Liver (tissue), 3 donors: Measurements from ENCODE around the gene WIPF1.

Source experiments
- EGR1 ChIP-seq, 2 donors: IDR thresholded peaks; 2 replicates each; pipeline ENCODE4 v1.6.1; 2016 to 2018; ENCODE audit warnings: antibody characterized with exemption in 2 of 2, low read depth in 2 of 2
- FOXA1 ChIP-seq: IDR thresholded peaks from 2 replicates; pipeline ENCODE4 v1.6.1; 2016; ENCODE audit warnings: antibody characterized with exemption
- GABPA ChIP-seq, 2 donors: IDR thresholded peaks in 1 of 2; conservative IDR thresholded peaks in 1 of 2; 2 replicates each; pipeline ENCODE4 v1.6.1; 2016; ENCODE audit warnings: antibody characterized with exemption in 2 of 2, mild to moderate bottlenecking in 1 of 2, moderate library complexity in 1 of 2
- JUND ChIP-seq, 2 donors: IDR thresholded peaks; 2 replicates each; pipeline ENCODE4 v1.6.1; 2016; ENCODE audit warnings: antibody characterized with exemption in 2 of 2
- MAX ChIP-seq: IDR thresholded peaks from 2 replicates; pipeline ENCODE4 v1.6.1; 2016; ENCODE audit warnings: antibody characterized with exemption
- NR2F2 ChIP-seq: IDR thresholded peaks from 2 replicates; pipeline ENCODE4 v1.6.1; 2016; ENCODE audit warnings: antibody characterized with exemption
- RAD21 ChIP-seq, 2 donors: IDR thresholded peaks; 2 replicates each; pipeline ENCODE4 v1.6.1; 2016; ENCODE audit warnings: antibody characterized with exemption in 2 of 2, mild to moderate bottlenecking in 2 of 2
- REST ChIP-seq: IDR thresholded peaks from 2 replicates; pipeline ENCODE4 v1.6.1; 2016; ENCODE audit warnings: antibody characterized with exemption, mild to moderate bottlenecking
- RXRA ChIP-seq, 2 donors: IDR thresholded peaks; 2 replicates each; pipeline ENCODE4 v1.6.1; 2017 to 2018; ENCODE audit warnings: antibody characterized with exemption in 2 of 2, mild to moderate bottlenecking in 1 of 2
- TAF1 ChIP-seq: conservative IDR thresholded peaks from 2 replicates; pipeline ENCODE4 v1.6.1; 2016; ENCODE audit warnings: antibody characterized with exemption, mild to moderate bottlenecking
- YY1 ChIP-seq: IDR thresholded peaks from 2 replicates; pipeline ENCODE4 v1.6.1; 2016; ENCODE audit warnings: antibody characterized with exemption, mild to moderate bottlenecking
- ZBTB33 ChIP-seq: IDR thresholded peaks from 2 replicates; pipeline ENCODE4 v1.6.1; 2016; ENCODE audit warnings: antibody characterized with exemption
- TF ChIP-seq, protein P1 (sequence below): fragments of 150-350 bp; IDR thresholded peaks from 2 replicates; pipeline ENCODE4 v1.5.1; 2017; ENCODE audit warnings: improper control_type of control experiment, low read depth, low read length; ENCODE audit not compliant: missing input control
- TF ChIP-seq, protein P2 (sequence below): IDR thresholded peaks from 2 replicates; pipeline ENCODE4 v1.6.1; 2016; ENCODE audit warnings: antibody characterized with exemption
- donor health status: healthy.
- donor health status: healthy.

DNA sequence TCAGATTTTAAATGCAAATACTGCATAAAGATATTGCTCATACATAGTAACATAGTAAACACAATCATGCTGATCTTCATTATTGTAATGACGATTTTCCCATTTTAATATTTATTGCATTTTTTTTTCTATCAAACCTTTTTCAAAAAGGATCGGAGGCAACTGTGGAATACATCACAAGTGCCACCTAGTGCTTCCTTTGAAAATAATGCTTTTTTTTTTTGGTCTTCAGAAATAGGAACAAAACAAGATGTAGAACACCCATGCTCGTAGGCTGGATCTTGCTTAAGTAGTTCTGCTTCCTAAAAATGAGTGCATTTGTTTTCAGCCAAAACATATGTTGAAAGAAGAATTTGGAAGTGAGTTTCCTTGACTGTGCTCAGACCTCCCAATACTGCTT is 75.1 kb downstream of the WIPF1 start:
- TF ChIP-seq, protein P1, sequence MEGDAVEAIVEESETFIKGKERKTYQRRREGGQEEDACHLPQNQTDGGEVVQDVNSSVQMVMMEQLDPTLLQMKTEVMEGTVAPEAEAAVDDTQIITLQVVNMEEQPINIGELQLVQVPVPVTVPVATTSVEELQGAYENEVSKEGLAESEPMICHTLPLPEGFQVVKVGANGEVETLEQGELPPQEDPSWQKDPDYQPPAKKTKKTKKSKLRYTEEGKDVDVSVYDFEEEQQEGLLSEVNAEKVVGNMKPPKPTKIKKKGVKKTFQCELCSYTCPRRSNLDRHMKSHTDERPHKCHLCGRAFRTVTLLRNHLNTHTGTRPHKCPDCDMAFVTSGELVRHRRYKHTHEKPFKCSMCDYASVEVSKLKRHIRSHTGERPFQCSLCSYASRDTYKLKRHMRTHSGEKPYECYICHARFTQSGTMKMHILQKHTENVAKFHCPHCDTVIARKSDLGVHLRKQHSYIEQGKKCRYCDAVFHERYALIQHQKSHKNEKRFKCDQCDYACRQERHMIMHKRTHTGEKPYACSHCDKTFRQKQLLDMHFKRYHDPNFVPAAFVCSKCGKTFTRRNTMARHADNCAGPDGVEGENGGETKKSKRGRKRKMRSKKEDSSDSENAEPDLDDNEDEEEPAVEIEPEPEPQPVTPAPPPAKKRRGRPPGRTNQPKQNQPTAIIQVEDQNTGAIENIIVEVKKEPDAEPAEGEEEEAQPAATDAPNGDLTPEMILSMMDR: peak; percentile 49
- TF ChIP-seq, protein P2, sequence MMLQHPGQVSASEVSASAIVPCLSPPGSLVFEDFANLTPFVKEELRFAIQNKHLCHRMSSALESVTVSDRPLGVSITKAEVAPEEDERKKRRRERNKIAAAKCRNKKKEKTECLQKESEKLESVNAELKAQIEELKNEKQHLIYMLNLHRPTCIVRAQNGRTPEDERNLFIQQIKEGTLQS: no peak
- TF ChIP-seq JUND (IDR thresholded peaks at IDR 0.05) (no peak), YY1 (no peak), RAD21 (IDR thresholded peaks at IDR 0.05) (peak; percentile 87 to 89), ZBTB33 (no peak), REST (no peak), TAF1 (no peak), FOXA1 (no peak), GABPA (IDR thresholded peaks at IDR 0.05 in 1 of 2, conservative IDR thresholded peaks at IDR 0.05 in 1 of 2) (no peak), MAX (no peak), EGR1 (IDR thresholded peaks at IDR 0.05; ENCODE audit: low read depth in 2 of 2) (no peak), NR2F2 (no peak), RXRA (IDR thresholded peaks at IDR 0.05) (no peak)
